ENCODE measurements around the gene CCNB2.

Gene CCNB2

GRCh38 chr15:59063042-59063441 lies 41.9 kb upstream of the CCNB2 start:
- no peak overlapping the region for H3K4me3 ChIP-seq (ENCODE audit: insufficient read depth, low read length, poor library complexity, severe bottlenecking)
- H3K9ac ChIP-seq (ENCODE audit: low read length) = no peak overlapping the region
- H4K20me1 ChIP-seq (ENCODE audit: low read depth, low read length) = no peaks in the 10 kb centered on the region
- no peaks in the 10 kb centered on the region for H3K9me3 ChIP-seq (ENCODE audit: insufficient read depth, low read length)
- no peak overlapping the region for H3K27ac ChIP-seq (ENCODE audit: low read depth, low read length)
- no peaks in the 10 kb centered on the region for H3K9me2 ChIP-seq (replicated peaks; ENCODE audit: insufficient read depth, low read length)
- H3K27me3 ChIP-seq (ENCODE audit: low read length) = no peaks in the 10 kb centered on the region
- H3K4me2 ChIP-seq (ENCODE audit: low read depth, low read length, poor library complexity, severe bottlenecking) = no peak overlapping the region
- no peak for TF ChIP-seq EZH2phosphoT487 (conservative IDR thresholded peaks at IDR 0.05; ENCODE audit: low read length)
- TF ChIP-seq CTCF (IDR thresholded peaks at IDR 0.05; ENCODE audit: insufficient read depth, low read length, poor library complexity, severe bottlenecking) = no peak
- H3F3A ChIP-seq (ENCODE audit: insufficient read depth) = no peaks in the 10 kb centered on the region
- no peak overlapping the region for H2AFZ ChIP-seq (ENCODE audit: low read depth, low read length, severe bottlenecking)
- no peaks in the 10 kb centered on the region for H3K79me2 ChIP-seq (ENCODE audit: insufficient read depth, low read length)
- H3K36me3 ChIP-seq (ENCODE audit: low read length) = peaks cover 44% of the 10 kb centered on the region

- Histone ChIP-seq H3K27ac (ENCODE audit: low read depth, low read length) (no peak overlapping the region), H3K4me3 (ENCODE audit: insufficient read depth, low read length, poor library complexity, severe bottlenecking) (no peak overlapping the region), H3K9me3 (ENCODE audit: insufficient read depth, low read length) (no peaks in the 10 kb centered on the region), H3K9ac (ENCODE audit: low read length) (no peak overlapping the region), H3K27me3 (ENCODE audit: low read length) (no peaks in the 10 kb centered on the region), H3K9me2 (replicated peaks; ENCODE audit: insufficient read depth, low read length) (no peaks in the 10 kb centered on the region), H3K79me2 (ENCODE audit: insufficient read depth, low read length) (no peaks in the 10 kb centered on the region), H3K36me3 (ENCODE audit: low read length) (peaks cover 34% of the 10 kb centered on the region; the same call in 1 of the 2 replicates), H3K4me2 (ENCODE audit: low read depth, low read length, poor library complexity, severe bottlenecking) (no peak overlapping the region), H4K20me1 (ENCODE audit: low read depth, low read length) (no peaks in the 10 kb centered on the region), H2AFZ (ENCODE audit: low read depth, low read length, severe bottlenecking) (no peak overlapping the region), H3F3A (ENCODE audit: insufficient read depth) (no peaks in the 10 kb centered on the region)
- TF ChIP-seq CTCF (IDR thresholded peaks at IDR 0.05; ENCODE audit: insufficient read depth, low read length, poor library complexity, severe bottlenecking) = no peak
- no peak for TF ChIP-seq EZH2phosphoT487 (conservative IDR thresholded peaks at IDR 0.05; ENCODE audit: low read length)
These were observed 35.5 kb upstream of the CCNB2 start for GRCh38 chr15:59069430-59069829.

GRCh38 chr15:59074607-59075006 lies 30.3 kb upstream of the CCNB2 start:
- Histone ChIP-seq H3K4me3 (ENCODE audit: insufficient read depth, low read length, poor library complexity, severe bottlenecking) (no peak overlapping the region), H3K27ac (ENCODE audit: low read depth, low read length) (no peak overlapping the region), H3K4me2 (ENCODE audit: low read depth, low read length, poor library complexity, severe bottlenecking) (no peak overlapping the region), H3K27me3 (ENCODE audit: low read length) (no peaks in the 10 kb centered on the region), H3F3A (ENCODE audit: insufficient read depth) (no peaks in the 10 kb centered on the region), H3K36me3 (ENCODE audit: low read length) (peaks cover 28% of the 10 kb centered on the region; the same call in 1 of the 2 replicates), H3K9ac (ENCODE audit: low read length) (no peak overlapping the region), H4K20me1 (ENCODE audit: low read depth, low read length) (no peaks in the 10 kb centered on the region), H3K79me2 (ENCODE audit: insufficient read depth, low read length) (no peaks in the 10 kb centered on the region), H3K9me3 (ENCODE audit: insufficient read depth, low read length) (no peaks in the 10 kb centered on the region), H2AFZ (ENCODE audit: low read depth, low read length, severe bottlenecking) (no peak overlapping the region), H3K9me2 (replicated peaks; ENCODE audit: insufficient read depth, low read length) (no peaks in the 10 kb centered on the region)
- TF ChIP-seq CTCF (IDR thresholded peaks at IDR 0.05; ENCODE audit: insufficient read depth, low read length, poor library complexity, severe bottlenecking) (no peak), EZH2phosphoT487 (conservative IDR thresholded peaks at IDR 0.05; ENCODE audit: low read length) (no peak)
